Activated CD8-positive, alpha-beta memory T cell treated with anti-CD3 and anti-CD28 coated beads, Interleukin-2, amount 50 U/mL, for 1 hour (primary cell): ENCODE measurements around the gene PPP2R5D.
A peak's percentile ranks its signal among the peaks of the same experiment; 100 is the strongest.

Experiments used
- DNase-seq: peaks from one replicate; pipeline ENCODE4 v3.0.0-alpha.2; 2020; ENCODE audit errors: extremely low read depth

PPP2R5D gene

DNA sequence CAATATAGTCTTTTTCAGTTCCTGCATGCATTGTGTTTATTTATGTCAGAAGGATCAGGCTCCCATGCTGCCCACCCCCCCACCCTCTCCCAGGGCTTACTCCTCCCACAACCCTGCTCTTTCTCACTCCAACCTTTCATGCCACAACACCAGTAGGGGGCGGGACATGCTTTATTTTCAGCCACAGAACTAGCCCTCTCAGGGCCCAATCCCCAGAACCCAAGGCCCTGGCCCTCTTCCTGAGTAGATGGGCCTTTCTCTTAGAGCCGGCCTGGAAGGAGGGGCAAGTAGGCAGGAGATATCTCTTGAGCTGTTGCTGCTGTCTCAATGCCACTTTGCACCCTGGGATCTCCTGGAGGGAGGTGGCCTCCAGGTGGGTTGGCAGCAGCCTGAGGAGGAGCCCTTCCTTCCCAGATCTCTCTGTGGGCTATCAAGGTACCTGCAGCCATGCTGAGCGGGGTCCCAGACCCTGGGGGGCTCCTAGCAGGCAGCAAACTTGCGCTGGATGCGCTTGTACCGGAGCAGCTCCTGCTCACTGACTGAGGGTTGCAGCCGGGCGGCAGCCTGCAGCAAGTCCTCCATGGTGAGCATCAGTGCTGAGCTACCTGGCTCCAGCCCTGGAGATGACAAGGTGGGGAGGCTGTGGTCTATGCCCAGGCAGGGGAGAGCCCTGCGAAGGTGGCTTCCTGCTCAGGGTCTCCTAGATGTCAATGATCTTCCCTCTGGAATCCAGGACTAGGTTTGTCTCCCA is 20.3 kb upstream of the PPP2R5D start:
- no peak for DNase-seq

GRCh38 chr6:42966571-42966970 is 17.8 kb upstream of the PPP2R5D start:
- DNase-seq: no peak

DNA sequence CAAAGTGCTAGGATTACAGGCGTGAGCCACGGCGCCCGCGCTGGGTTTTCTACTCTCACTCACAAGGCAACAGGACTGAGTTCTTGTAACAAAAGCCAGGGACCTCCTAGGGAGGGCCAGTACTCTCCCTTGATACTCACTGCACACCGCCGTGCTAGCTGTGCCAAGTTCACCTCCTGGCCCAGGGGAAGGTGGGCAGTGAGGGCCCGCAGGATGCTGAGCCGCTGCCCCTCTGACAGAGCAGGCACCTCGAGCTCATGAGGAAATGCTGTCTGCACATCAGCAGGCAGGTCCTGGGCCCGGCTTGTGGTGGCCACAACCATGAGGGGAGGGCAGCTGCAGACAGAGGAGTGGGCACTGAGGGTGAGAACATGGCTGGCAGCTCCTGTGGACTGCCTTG is 17.1 kb upstream of the PPP2R5D start:
- no peak for DNase-seq

GRCh38 chr6:42968126-42968701 is 16.2 kb upstream of the PPP2R5D start:
- no peak for DNase-seq

DNA sequence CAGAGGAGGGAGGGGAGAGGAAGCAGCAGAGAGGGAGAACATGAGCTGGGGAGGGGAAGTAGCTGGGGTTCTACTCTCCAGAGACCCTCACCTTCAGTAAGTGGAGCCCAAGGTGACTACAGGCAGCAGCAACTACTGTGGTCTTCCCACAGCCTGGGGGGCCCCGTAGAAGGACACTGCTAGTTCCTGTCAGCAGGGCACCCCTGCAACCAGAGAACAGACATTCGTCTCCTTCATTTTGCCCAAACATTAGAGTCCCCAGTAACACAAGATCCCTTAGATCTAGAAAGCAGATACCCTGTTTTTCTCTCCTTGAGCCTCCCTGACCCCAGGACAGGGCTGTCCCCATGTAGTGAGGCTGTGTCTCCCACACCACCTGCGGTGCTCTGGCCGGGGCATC is 15.6 kb upstream of the PPP2R5D start:
- no peak for DNase-seq

DNA sequence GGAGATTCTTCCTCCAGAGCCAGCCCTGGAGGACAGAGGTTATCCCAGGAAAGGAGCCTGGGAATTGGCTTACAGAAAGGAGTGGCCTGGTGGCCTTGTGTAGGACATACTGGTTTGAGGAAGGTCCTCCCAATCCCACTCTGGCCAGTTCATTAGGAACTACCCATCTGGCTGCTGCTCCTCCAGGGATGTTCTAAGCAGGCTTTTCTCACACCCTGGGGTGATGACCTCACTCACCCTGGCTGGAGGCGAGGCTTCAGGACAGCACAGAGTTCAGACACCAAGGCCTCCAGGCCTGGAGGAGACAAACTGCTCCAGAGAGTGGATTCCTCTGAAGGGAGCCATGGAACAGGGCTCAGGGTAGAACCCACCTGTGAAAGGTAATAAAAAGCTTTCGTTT is 14.9 kb upstream of the PPP2R5D start:
- no peak for DNase-seq

GRCh38 chr6:42969934-42970333 is 14.4 kb upstream of the PPP2R5D start:
- DNase-seq: no peak

DNA sequence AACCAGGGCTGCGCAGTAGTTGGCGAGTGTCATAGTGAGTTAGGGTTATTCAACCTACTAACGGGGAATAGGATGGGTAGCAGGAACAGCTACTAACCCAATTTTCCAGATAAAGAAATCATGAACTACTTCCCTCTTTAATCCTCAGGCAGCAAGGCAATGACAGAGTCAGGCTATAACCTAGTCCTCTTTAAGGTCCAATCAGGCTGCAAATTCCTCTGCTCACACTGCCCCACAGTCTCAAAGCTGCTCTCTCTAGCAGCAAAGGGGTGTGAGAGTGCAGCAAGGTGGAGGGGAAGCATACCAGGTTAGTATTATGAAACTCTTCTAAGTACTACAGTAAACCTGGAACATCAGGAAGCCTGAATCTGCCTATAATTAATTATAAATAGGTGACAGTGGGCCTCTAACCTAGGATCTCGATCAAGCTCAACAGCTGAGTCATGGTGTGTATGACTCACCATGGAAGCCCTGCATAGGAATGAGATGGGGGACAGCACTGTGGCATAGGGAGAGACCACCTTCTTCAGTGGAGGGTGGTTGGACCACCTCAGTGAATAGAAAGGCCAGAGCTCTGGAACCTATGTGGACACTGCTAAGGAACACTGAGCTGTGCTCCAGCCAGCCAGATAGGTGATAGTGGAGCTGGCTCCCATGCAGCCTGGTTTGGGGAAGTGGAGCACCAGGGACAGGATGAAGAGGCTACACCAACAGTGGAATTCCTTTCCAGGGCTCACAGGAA is 13.3 kb upstream of the PPP2R5D start:
- DNase-seq: no peak

DNA sequence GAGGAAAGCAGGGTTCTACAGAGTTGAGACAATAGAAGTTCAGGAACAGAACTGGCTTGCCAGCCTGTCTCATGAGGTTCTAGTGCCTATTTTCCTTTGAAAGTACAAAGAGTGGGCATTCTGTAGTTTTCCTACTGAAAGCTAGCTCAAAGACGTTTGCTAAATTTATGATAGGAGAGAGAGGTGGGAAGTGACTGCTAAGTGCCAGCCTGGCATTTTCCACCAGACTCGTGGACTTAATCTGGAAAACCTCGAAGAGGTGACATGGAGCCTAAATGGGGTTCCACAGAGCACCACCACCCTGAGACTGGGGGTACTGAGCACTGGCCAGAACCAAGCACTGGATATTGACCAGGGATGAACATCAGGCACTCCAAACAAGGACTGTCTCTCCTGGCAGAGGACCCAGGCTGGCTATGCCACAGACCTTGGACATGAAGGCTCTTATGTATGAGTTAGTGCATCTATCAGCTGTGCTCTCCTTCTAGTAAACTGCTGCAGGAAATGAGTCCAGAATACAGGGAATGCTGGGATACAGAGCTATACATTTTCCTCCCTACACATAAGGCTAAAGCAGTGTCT is 12.5 kb upstream of the PPP2R5D start:
- no peak for DNase-seq

GRCh38 chr6:42973926-42974325 is 10.4 kb upstream of the PPP2R5D start:
- DNase-seq: no peak

- no peak for DNase-seq
Observed at GRCh38 chr6:42974919-42975505, 9.4 kb upstream of the PPP2R5D start.

- DNase-seq: no peak
Observed at GRCh38 chr6:42978487-42978838, 5.9 kb upstream of the PPP2R5D start.

- peak; percentile 92 for DNase-seq
Observed at GRCh38 chr6:42978839-42979522, 5.4 kb upstream of the PPP2R5D start, which contains the start of gene PEX6. PEX6 (minus strand) TSS chr6:42979181; CDS start chr6:42979150, 31 bp downstream.

DNA sequence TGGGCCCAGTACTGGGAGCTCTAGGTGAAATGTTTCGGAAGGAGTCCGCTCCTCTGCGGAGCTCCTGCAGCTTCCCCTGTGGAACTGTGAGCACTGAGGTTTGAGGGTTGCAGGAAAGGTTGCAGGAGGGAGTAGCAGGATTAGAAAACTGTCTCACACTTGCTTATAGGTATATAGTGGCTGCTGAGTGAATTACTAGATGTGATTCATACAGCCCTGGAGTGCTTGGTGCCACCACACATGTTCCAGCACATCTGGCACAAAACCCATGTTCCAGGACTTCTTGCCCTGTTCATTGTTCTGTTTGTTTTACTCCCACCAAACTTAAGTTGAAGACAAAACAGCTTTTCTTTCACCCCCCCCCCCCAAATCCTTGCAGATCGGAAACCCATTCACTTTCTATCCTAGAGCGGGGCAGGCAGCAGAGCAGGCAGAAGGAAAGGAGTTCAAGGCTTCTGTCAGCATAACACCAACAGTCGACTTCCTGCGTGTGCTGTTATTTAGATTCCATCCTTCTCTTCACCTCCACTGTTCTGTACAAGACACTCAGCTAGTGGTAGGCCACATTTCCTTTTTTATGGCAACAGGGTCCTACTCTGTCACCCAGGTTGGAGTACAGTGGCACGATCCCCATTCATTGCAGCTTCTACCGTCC is 4.7 kb upstream of the PPP2R5D start:
- no peak for DNase-seq

DNA sequence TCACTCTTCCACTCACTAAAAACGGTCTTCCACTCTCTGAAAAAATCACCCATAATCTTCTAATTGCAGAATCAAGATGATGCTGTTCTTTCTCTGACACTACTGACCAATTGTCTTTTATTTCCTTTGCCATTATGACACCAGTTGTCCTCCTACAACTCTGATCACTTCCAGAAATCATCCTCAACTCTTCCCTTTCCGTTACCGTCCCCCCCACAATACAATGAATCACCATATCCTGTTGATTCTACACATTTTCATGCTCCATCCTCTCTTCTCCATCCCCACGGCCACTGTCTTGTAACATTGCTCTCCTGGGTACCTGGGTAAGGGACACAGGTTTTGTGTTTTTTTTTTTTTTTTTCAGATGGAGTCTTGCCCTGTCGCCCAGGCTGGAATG is 2.5 kb upstream of the PPP2R5D start:
- no peak for DNase-seq

DNA sequence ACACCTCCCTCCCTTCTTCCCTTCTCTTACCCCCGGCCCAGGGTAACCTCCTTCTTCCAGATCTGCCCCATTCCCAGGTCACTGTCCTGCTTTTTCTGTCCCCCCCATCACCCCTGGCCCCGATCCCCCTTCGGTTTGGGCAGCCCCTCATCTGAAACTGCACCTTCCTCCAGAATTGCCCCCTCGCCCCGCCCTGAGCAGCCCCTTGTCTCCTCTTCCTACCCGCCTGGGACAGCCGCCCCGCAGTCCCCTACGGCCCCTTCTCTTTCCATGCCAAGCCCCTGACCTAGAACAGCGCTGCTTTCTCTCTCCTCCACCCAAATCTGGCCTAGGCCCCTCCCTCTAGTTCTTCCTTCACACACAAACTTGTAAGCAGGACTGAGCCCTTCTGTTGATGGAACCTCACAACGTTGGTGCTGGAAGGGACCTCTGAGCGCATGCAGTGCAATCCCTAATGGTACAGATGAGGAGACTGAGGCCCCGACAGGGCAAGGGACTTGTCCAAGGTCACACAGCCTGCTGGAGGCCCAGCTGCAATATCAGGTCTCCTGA is 630 bp downstream of the PPP2R5D start:
- no peak for DNase-seq

DNA sequence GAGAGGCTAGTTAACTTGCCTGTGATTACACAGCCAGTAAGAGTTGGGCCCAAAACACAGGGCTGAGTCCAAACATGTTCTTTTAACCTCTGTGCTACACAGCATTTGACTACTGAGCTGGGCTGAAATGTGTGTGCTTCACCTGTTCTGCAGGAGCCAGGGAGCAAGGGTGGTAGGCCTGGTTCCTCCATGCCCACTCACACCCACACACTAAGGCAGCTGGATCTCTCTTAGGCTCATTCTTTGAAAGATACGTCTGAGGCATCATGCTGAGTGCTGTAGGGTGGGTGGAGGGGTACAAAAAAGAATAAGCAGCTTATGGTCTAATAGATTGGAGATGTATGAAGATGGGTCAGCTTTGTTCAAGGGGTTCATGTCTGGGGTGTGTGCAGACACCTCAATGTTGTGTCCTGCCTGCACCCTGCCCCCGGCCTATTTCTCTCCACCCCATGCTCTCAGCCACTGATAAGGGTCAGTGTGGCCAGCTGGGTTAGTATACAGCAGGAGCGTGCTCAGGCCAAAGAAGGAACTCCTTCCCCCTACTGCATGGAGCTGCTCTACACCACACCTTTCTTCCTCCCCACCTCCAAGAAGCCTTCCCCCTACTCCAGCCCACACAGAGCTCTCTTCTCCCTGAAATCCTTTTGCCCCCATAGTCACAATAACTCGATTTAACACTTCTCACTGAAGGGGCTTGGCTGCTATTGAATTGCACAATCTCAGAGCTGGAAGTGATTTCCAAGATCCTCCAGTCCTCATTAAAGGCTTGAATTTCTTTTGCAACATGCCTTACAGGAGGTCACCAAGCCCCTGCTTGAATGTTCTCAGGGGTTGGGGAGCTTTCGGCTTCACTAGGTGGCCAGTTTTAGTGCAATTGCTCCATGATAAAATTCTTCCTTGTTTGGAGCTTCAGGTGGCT is 3.4 kb downstream of the PPP2R5D start:
- no peak for DNase-seq

DNA sequence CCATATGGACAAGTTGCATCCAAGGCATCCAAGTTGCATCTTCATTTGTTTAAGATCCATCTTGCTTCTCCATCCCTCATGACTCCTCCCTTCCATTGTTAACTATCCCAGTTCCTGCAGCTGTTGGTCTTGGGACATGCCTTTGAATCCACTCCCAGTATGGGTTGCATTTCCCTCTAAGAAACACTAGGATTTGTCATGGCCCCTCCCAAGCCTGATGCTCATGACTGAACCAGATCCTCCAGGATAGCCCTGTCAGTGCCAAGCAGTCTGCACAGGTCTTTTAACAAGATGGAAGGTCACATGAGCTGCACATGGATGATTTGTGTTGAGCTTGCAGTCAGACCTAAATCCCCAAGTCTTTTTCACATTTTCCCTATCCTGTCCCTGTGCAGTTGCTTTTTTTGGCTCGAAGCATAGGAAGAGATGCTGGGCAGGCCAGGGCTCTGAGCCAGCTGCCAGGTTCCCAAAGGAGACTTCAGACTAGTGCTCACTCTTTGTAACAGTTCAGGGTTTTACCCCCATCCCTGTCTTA is 4.2 kb downstream of the PPP2R5D start:
- no peak for DNase-seq

DNA sequence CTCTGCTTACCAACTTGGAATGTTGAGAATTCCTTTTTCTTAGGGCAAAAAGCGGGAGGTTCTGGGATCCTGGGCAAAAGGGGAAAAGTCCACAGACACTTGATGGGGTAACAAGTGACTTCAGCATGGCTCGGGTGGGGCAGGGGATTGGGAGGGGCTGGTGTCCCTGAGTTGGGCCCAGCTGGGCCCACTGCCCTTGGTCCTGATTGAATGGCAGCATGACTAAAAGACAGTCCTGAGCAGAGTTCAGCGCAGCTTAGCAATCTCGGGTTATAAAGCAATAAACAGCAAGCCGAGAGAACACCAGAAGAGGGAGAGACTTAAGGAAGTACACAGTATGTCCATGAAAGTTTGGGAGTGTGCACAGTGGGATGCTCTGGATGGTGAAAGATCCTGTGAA is 5.6 kb downstream of the PPP2R5D start:
- no peak for DNase-seq

DNA sequence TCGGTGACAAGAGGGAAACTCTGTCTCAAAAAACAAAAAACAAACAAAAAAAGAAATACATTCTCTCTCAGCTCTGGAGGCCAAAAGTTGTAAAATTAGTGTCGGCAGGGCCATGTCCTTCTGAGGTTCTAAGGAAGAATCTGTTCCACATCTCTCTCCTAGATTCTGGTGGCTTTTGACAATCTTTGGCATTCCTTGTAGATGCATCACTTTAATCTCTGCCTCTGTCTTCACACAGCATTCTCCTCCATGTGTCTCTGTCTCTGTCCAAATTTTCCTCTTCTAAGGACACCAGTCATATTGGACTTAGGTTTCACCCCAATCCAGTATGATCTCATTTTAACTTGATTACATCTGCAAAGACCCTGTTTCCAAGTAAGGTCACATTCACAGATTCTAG is 9.1 kb downstream of the PPP2R5D start:
- DNase-seq: no peak
